HFFc6 (cell line): Measurements from ENCODE around the gene DUSP1. TPM values are rescaled to one million over a fixed set of nuclear protein-coding genes. Genes with fewer than 3 reads are reported as not detected.

ENCODE experiments used
- DNase-seq: peaks from one replicate; pipeline ENCODE4 v3.0.0-alpha.2; 2018
- H3K27ac Mint-ChIP-seq: 2 replicates; pipeline ENCODE4 v1.8.0; 2020; ENCODE audit warnings: mild to moderate bottlenecking, mixed read lengths
- H3K27me3 Mint-ChIP-seq: 2 replicates; pipeline ENCODE4 v1.8.0; 2021; ENCODE audit warnings: mild to moderate bottlenecking, moderate library complexity, mixed read lengths; ENCODE audit not compliant: insufficient read depth
- H3K36me3 Mint-ChIP-seq: 2 replicates; pipeline ENCODE4 v1.8.0; 2021; ENCODE audit warnings: low read depth, mixed read lengths
- H3K4me1 Mint-ChIP-seq: 2 replicates; pipeline ENCODE4 v1.8.0; 2020; ENCODE audit warnings: low read depth, mixed read lengths
- H3K4me3 Mint-ChIP-seq: 2 replicates; pipeline ENCODE4 v1.8.0; 2020; ENCODE audit warnings: mild to moderate bottlenecking, moderate library complexity, mixed read lengths
- H3K9me3 Mint-ChIP-seq: 2 replicates; pipeline ENCODE4 v1.8.0; 2020; ENCODE audit warnings: mild to moderate bottlenecking, mixed read lengths
- CTCF ChIP-seq: fragments of 200-600 bp; sonication (generic); IDR thresholded peaks from 2 replicates; pipeline ENCODE4 v1.5.0; 2021; ENCODE audit warnings: antibody characterized with exemption, mild to moderate bottlenecking
- total RNA-seq, 6 experiments: library from RNA; stranded (reverse); fragmentation: NEBNext Ultra II Directional; extraction: Animal tissue kit (Norgen Biotek cat#: 25700); gene quantifications; 2 replicates in 1 of 6; 3 replicates in 5 of 6; pipeline ENCODE4 v1.2.3, GENCODE V29; 2021

Gene DUSP1
- total RNA-seq, 6 experiments from 2014 or later, result 213 to 319 (median 307) TPM

- Mint-ChIP-seq H3K27ac (peak overlapping the region; percentile 99), H3K9me3 (peaks cover 59% of the 10 kb centered on the region), H3K27me3 (peaks cover 74% of the 10 kb centered on the region), H3K36me3 (peaks cover 55% of the 10 kb centered on the region), H3K4me1 (peaks cover 47% of the 10 kb centered on the region), H3K4me3 (peak overlapping the region; percentile 99)
- DNase-seq, result peak; percentile 100
- TF ChIP-seq CTCF, result no peak
Measured at GRCh38 chr5:172764861-172765765, 5.9 kb downstream of the DUSP1 start.

DNA sequence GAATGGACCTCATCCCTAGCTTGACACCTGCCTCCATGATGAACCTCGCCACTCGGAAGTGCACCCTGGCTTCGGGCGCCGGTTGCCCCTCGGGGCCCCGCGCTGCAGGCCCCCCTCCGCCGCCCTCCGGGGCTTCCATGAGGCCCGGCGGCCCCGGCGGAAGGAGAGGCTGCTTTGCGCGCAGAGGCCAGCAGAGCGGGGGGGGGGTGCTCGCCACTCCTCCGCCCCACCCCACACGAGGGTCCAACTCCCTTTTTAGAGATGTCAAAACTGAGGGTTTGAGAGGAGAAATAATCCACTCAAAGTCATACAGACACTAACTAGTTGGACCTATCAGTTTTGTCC lies 7.9 kb downstream of the DUSP1 start:
- Mint-ChIP-seq H3K4me3 (no peak overlapping the region), H3K9me3 (peaks cover 46% of the 10 kb centered on the region), H3K4me1 (peaks cover 51% of the 10 kb centered on the region), H3K36me3 (peaks cover 44% of the 10 kb centered on the region), H3K27me3 (peaks cover 55% of the 10 kb centered on the region), H3K27ac (peak overlapping the region; percentile 99; the same call in 1 of the 2 replicates)
- no peak for TF ChIP-seq CTCF
- no peak for DNase-seq

DNA sequence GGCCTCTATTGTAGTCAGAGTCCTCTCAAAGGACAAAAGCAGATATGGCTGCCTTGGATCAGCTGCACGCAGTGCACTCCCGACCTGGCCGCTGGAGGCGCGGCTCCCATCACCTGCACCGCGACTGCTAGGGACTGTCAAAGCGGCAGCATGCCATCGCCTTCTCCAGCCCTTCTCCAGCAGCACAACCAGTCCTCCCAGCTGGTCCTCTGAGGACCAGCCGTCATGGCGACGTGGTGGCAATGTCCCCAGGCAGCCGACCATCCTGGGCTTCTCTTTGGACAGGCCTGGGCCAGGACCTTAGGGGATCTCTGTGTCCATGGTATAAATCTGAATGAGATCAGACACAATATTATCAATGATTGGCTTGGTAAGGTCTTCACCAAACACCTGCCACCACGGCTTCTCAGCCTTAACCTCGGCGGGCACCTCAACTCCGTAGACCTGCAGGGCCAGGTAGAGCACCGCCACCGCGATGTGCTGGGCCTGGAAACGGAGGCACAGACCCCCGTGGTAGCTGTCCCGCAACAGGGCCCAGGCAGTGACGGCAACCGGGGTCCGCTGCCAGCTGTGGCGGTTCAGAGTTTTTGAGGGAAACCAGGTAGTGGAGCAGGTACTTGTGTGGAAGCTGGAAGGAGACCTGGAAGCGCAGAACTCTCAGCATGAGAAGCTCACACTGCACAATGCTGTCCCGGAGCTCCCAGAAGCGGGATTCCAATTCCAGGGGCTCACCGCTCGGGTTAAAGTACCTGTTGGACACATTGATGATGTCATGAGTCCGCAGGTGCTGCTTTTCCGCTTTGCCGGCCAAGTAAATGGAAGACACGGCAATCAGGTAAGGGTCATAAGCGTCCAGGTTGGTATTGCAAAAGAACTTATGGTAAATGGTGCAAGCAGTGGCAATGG lies 8.5 kb downstream of the DUSP1 start:
- no peak for TF ChIP-seq CTCF
- Mint-ChIP-seq H3K27ac (no peak overlapping the region; the same call in 1 of the 2 replicates), H3K27me3 (peaks cover 48% of the 10 kb centered on the region), H3K4me3 (no peak overlapping the region), H3K9me3 (peaks cover 40% of the 10 kb centered on the region), H3K36me3 (peaks cover 38% of the 10 kb centered on the region), H3K4me1 (peaks cover 51% of the 10 kb centered on the region)
- DNase-seq, result no peak

DNA sequence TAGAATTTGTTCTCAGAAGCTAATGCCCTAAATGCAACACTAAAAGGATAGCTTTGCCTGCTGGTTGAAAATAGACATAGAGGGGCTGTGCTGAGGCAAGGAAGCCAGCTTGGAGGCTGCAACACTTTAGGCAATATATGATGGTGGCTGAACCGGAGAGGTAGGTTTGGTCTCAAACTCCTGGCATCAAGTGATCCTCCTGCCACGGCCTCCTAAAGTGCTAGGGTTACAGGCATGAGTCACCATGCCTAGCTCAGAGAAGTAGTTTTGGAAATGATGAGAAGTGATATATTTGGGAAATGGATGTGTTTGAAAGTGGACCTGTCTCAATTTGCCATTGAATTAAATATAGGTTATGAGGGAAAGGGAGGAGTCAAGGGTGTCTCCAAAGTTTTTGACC lies 10.0 kb downstream of the DUSP1 start:
- H3K4me3 Mint-ChIP-seq, result no peak overlapping the region
- no peak for DNase-seq
- peaks cover 25% of the 10 kb centered on the region for H3K9me3 Mint-ChIP-seq
- H3K27ac Mint-ChIP-seq, result no peak overlapping the region
- H3K27me3 Mint-ChIP-seq, result peaks cover 33% of the 10 kb centered on the region
- H3K36me3 Mint-ChIP-seq, result peaks cover 26% of the 10 kb centered on the region
- H3K4me1 Mint-ChIP-seq, result peaks cover 40% of the 10 kb centered on the region
- no peak for TF ChIP-seq CTCF

GRCh38 chr5:172760136-172760535 lies 10.9 kb downstream of the DUSP1 start:
- no peak overlapping the region for H3K4me3 Mint-ChIP-seq
- peaks cover 32% of the 10 kb centered on the region for H3K4me1 Mint-ChIP-seq
- no peak for DNase-seq
- H3K36me3 Mint-ChIP-seq, result peaks cover 20% of the 10 kb centered on the region; the same call in 1 of the 2 replicates
- H3K9me3 Mint-ChIP-seq, result peaks cover 17% of the 10 kb centered on the region
- H3K27ac Mint-ChIP-seq, result no peak overlapping the region
- TF ChIP-seq CTCF, result no peak
- H3K27me3 Mint-ChIP-seq, result peaks cover 25% of the 10 kb centered on the region
